ENCODE results near the gene RPP38.

RPP38 gene

DNA sequence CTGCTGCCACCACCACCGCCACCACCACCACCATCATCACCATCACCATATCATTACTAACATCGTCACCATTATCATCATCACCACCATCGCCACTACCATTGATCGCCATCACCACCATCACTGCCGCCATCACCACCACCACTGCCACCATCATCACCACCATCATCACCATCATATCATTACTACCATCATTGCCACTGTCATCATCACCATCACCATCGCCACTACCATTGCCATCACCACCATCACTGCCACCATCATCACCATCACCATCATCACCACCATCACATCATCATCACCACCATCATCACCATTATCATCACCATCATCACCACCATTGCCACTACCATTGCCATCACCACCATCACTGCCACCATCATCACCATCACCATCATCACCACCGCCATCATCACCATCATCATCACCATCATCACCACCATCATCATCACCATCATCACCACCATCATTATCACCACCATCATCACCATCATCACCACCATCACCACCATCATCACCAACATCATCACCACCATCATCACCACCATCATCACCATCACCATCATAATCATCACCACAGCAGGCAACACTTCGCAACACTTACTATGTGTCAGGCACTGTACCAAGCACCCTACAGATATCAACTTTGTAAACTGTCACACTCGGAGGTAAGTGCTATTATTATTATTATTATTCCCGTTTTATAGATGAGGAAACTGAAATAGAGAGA lies 52.1 kb downstream of the RPP38 start:
- FAIRE-seq (no peak), DNase-seq (ENCODE audit: low spot score) (no peak)

DNA sequence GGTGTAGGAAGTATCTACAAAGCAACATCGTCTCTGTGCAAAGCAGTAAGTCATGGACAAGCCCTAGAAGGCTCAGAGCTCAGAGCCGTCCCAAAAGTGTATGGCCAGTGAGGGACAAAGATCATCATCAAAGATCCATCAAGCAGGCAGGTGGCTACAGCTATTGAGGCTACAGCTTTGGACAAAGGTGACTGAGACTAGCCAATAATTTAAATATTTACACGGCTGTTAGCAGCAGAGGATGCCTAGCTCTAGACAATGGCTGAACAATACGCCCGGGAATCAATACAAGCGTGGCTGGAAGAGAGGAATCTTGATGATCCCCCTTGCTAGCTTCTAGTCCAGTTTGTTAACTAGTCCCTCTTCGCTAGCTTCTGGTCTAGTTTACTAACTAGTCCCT lies 53.4 kb downstream of the RPP38 start:
- DNase-seq (ENCODE audit: low spot score) (no peak), FAIRE-seq (no peak)

DNA sequence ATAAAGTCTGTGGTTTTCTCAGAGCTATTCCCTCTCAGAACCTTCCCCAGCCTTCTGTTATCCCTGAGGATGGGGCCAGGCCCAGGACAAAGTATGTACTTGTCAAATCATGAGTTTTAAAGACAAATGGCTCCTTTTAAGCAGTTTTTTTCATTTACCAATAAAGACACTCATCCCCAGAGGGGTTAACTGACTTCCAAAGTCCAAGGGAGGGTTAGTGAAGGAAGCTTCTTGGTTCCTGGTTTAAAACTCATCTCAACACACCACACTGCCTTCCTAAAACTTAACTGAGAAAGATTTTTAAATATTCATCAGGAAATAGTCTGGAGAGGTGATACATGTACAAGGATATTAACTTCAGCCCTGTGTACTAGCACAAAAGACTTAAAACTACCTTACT lies 55.4 kb downstream of the RPP38 start:
- no peak for FAIRE-seq
- DNase-seq (ENCODE audit: low spot score): no peak
